NCI-H2107 treated with DMSO at 0.1 percent for 48 hours (cell line): ENCODE measurements around the gene KRT12.
A peak's percentile ranks its signal among the peaks of the same experiment; 100 is the strongest.
"Not testable (repeated sequence)": the region's sequence is repeated elsewhere in the genome, so short reads cannot be mapped to it uniquely, and the experiment has no call there.

Experiments
- DNase-seq: peaks from one replicate; lab custom pipeline; 2025; ENCODE audit not compliant: unreplicated experiment; lab: John Stamatoyannopoulos, UW

Gene KRT12

GRCh38 chr17:40818733-40819527 lies 48.1 kb downstream of the KRT12 start:
- peak; percentile 48 for DNase-seq

- no peak for DNase-seq
Measured at GRCh38 chr17:40818343-40818732, 48.7 kb downstream of the KRT12 start.

GRCh38 chr17:40817103-40817682 lies 49.8 kb downstream of the KRT12 start:
- no peak for DNase-seq

- DNase-seq, result no peak
Measured at GRCh38 chr17:40816569-40816968, 50.5 kb downstream of the KRT12 start.

DNA sequence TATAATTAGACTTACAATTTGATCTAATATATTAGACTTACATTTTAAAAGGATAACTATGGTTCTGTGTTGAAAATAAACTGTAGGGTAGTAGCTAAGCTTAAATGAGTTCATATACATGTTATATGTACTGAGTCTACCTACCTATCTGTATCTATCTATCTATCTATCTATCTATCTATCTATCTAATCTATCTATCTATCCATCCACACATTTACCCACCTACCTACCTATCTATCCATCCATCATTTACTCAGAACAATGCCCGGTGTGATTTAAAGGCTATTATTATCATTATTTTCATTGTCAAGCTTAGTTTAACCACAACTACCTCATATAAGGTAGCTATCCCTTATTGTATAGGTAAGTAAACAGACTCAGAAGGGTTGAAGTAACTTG lies 51.6 kb downstream of the KRT12 start:
- no peak for DNase-seq

GRCh38 chr17:40814657-40815056 lies 52.4 kb downstream of the KRT12 start:
- not testable (repeated sequence) for DNase-seq

DNA sequence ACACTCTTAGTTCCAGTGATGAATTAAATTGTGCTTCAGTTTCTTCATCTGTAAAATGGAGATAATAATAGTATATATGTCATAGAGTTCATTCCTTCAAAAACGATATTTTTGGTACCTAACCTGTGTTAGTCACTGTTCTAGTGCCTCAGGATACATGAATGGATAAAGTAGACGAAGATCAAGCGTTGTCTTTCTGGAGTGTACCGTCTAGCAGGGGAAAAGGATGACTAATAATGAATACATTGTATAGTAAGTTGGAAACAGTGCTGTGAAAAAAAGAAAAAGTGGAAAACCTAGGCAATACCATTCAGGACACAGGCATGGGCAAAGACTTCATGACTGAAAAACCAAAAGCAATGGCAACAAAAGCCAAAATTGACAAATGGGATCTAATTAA lies 53.2 kb downstream of the KRT12 start:
- DNase-seq, result no peak

GRCh38 chr17:40812639-40813038 lies 54.4 kb downstream of the KRT12 start:
- DNase-seq, result no peak
